PFSK-1 (cell line): ENCODE data around the gene PSEN1.

Source experiments
- FOXP2 ChIP-seq: optimal IDR thresholded peaks from 2 replicates; pipeline ENCODE3; 2011; ENCODE audit warnings: borderline replicate concordance, control low read depth, inconsistent platforms; ENCODE audit not compliant: insufficient read depth; ENCODE audit errors: extremely low read length, extremely low read depth
- POLR2AphosphoS5 ChIP-seq: IDR thresholded peaks from 2 replicates; pipeline ENCODE4 v1.6.1; 2012; ENCODE audit warnings: low read depth, mild to moderate bottlenecking, control low read depth, low read length, moderate library complexity
- REST ChIP-seq, 2 experiments: IDR thresholded peaks; 2 replicates each; pipeline versions ENCODE4 v1.6.1 to v1.8.0; 2011 to 2012; ENCODE audit warnings: low read depth in 2 of 2, low read length in 2 of 2, control low read depth in 1 of 2, inconsistent platforms in 1 of 2, mild to moderate bottlenecking in 1 of 2, moderate library complexity in 1 of 2; ENCODE audit not compliant: insufficient read depth in 1 of 2
- SIN3A ChIP-seq: IDR thresholded peaks from 2 replicates; pipeline ENCODE4 v1.6.1; 2012; ENCODE audit warnings: mild to moderate bottlenecking, low read length, moderate library complexity, borderline replicate concordance; ENCODE audit not compliant: insufficient read depth
- TAF1 ChIP-seq: IDR thresholded peaks from 2 replicates; pipeline ENCODE4 v1.6.1; 2012; ENCODE audit warnings: low read length, control low read depth, borderline replicate concordance; ENCODE audit not compliant: insufficient read depth

PSEN1 gene

GRCh38 chr14:73209953-73210352 is 73.6 kb downstream of the PSEN1 start:
- TF ChIP-seq SIN3A (no peak), FOXP2 (no peak), POLR2AphosphoS5 (no peak), TAF1 (no peak), REST (IDR thresholded peaks at IDR 0.05; ENCODE audit: insufficient read depth in 1 of 2, low read depth in 2 of 2, low read length in 2 of 2) (no peak)

GRCh38 chr14:73211251-73212040 is 75.1 kb downstream of the PSEN1 start:
- TF ChIP-seq SIN3A: no peak
- TF ChIP-seq TAF1: no peak
- no peak for TF ChIP-seq FOXP2
- TF ChIP-seq POLR2AphosphoS5: no peak
- TF ChIP-seq REST (IDR thresholded peaks at IDR 0.05; ENCODE audit: insufficient read depth in 1 of 2, low read depth in 2 of 2, low read length in 2 of 2): no peak

- TF ChIP-seq SIN3A (no peak), TAF1 (no peak), REST (IDR thresholded peaks at IDR 0.05; ENCODE audit: insufficient read depth in 1 of 2, low read depth in 2 of 2, low read length in 2 of 2) (no peak), FOXP2 (no peak), POLR2AphosphoS5 (no peak)
These were observed 79.7 kb downstream of the PSEN1 start for GRCh38 chr14:73216030-73216429.

GRCh38 chr14:73217411-73217810 is 81.1 kb downstream of the PSEN1 start:
- TF ChIP-seq POLR2AphosphoS5 (no peak), REST (IDR thresholded peaks at IDR 0.05; ENCODE audit: insufficient read depth in 1 of 2, low read depth in 2 of 2, low read length in 2 of 2) (no peak), SIN3A (no peak), TAF1 (no peak), FOXP2 (no peak)
